Parathyroid adenoma (tissue), 2 donors: ENCODE measurements around the gene BSDC1.

Experiments
- H2AFZ ChIP-seq: fragments of 300-600 bp; sonication (generic); one replicate; pipeline ENCODE4 v1.7.0; 2017; ENCODE audit warnings: antibody characterized with exemption, mild to moderate bottlenecking
- H3K27ac ChIP-seq: fragments of 300-600 bp; sonication (generic); one replicate; pipeline ENCODE4 v1.7.0; 2017
- H3K27me3 ChIP-seq: fragments of 300-600 bp; sonication (generic); one replicate; pipeline ENCODE4 v1.7.0; 2017; ENCODE audit warnings: low read length; ENCODE audit not compliant: control insufficient read depth, insufficient read depth
- H3K36me3 ChIP-seq: fragments of 300-600 bp; sonication (generic); one replicate; pipeline ENCODE4 v1.7.0; 2017; ENCODE audit warnings: low read length; ENCODE audit not compliant: control insufficient read depth, insufficient read depth
- H3K4me1 ChIP-seq: fragments of 300-600 bp; sonication (generic); one replicate; pipeline ENCODE4 v1.7.0; 2017; ENCODE audit warnings: control low read depth
- H3K4me2 ChIP-seq: fragments of 300-600 bp; sonication (generic); one replicate; pipeline ENCODE4 v1.7.0; 2017; ENCODE audit warnings: low read length
- H3K4me3 ChIP-seq: fragments of 300-600 bp; sonication (generic); one replicate; pipeline ENCODE4 v1.7.0; 2017; ENCODE audit warnings: low read depth, low read length
- H3K79me2 ChIP-seq: fragments of 300-600 bp; sonication (generic); one replicate; pipeline ENCODE4 v1.7.0; 2017; ENCODE audit warnings: control low read depth
- H3K9ac ChIP-seq: fragments of 300-600 bp; sonication (generic); one replicate; pipeline ENCODE4 v1.7.0; 2017; ENCODE audit warnings: mild to moderate bottlenecking
- H3K9me3 ChIP-seq: fragments of 300-600 bp; sonication (generic); one replicate; pipeline ENCODE4 v1.7.0; 2017; ENCODE audit warnings: low read length; ENCODE audit not compliant: control insufficient read depth
- TF ChIP-seq, protein P1 (sequence below): fragments of 300-600 bp; sonication (generic); IDR thresholded peaks from one replicate; pipeline ENCODE4 v1.7.0; 2017; ENCODE audit warnings: antibody characterized with exemption, mild to moderate bottlenecking
- donor health status: primary hyperparathyroidism.

BSDC1 gene

DNA sequence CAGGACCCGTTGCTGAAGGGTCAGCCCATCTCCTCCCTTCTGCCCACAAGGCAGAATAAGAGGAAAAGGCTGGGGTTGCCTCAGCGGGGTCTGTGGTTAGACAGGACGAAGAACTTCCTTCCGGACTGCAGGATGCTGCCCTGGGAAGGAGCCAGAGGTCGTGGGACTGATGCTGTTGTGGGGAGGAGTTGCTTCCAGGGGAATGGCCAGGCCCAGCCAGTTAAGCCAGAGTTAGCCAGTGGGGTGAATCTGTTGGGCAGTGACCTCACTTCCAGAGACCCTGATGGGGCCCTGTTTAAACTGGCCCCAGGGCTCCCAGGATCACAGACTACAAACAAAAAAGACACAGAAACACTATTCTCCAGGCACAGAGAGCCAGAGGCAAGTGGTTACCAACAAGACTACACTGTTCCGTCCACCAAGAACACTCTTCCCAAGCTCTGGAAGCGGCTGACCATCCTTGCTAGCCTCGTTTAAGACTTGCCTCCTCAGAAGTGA, 45.0 kb downstream of the BSDC1 start:
- H3K79me2 ChIP-seq: no peaks in the 10 kb centered on the region
- H3K4me1 ChIP-seq: peaks cover 2% of the 10 kb centered on the region
- H3K4me3 ChIP-seq: no peak overlapping the region
- H3K4me2 ChIP-seq: no peak overlapping the region
- no peak overlapping the region for H3K27ac ChIP-seq
- H3K9ac ChIP-seq: no peak overlapping the region
- H3K27me3 ChIP-seq: no peaks in the 10 kb centered on the region
- no peaks in the 10 kb centered on the region for H3K36me3 ChIP-seq
- H2AFZ ChIP-seq: no peak overlapping the region
- TF ChIP-seq, protein P1, sequence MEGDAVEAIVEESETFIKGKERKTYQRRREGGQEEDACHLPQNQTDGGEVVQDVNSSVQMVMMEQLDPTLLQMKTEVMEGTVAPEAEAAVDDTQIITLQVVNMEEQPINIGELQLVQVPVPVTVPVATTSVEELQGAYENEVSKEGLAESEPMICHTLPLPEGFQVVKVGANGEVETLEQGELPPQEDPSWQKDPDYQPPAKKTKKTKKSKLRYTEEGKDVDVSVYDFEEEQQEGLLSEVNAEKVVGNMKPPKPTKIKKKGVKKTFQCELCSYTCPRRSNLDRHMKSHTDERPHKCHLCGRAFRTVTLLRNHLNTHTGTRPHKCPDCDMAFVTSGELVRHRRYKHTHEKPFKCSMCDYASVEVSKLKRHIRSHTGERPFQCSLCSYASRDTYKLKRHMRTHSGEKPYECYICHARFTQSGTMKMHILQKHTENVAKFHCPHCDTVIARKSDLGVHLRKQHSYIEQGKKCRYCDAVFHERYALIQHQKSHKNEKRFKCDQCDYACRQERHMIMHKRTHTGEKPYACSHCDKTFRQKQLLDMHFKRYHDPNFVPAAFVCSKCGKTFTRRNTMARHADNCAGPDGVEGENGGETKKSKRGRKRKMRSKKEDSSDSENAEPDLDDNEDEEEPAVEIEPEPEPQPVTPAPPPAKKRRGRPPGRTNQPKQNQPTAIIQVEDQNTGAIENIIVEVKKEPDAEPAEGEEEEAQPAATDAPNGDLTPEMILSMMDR: no peak
- H3K9me3 ChIP-seq: no peaks in the 10 kb centered on the region

DNA sequence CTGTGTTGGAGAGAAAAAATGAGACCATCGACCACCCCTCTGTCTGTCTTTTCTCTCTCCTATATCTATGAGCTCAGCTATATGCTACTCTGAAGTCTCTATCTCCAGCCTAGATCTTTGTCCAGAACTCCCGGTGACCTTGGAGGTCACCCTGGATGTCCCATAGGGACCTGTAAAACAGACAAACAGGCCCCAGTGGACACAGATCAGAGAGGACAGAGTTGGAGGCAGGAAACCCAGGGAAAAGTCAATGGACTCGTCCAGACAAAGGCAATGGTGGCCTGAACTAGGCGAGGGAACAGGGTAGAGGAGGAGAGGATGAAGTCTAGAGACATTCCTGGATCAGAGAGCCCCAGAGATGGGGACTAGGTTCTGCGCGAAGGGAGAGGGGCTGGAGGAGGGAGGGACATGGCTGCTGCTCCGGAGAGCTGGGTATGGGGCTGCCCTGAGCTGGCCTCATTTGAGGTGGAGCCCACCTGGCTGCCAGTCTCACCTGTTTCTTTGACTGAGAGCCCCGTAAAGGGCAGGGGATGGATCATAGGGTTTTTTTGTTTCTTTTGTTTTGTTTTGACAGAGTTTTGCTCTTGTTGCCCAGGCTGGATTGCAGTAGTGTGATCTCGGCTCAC, 47.6 kb downstream of the BSDC1 start:
- H3K36me3 ChIP-seq: no peaks in the 10 kb centered on the region
- H3K27ac ChIP-seq: no peak overlapping the region
- H3K4me2 ChIP-seq: no peak overlapping the region
- H2AFZ ChIP-seq: no peak overlapping the region
- no peaks in the 10 kb centered on the region for H3K79me2 ChIP-seq
- TF ChIP-seq, protein P1: no peak
- H3K9ac ChIP-seq: no peak overlapping the region
- peaks cover 2% of the 10 kb centered on the region for H3K4me1 ChIP-seq
- no peaks in the 10 kb centered on the region for H3K9me3 ChIP-seq
- no peaks in the 10 kb centered on the region for H3K27me3 ChIP-seq
- no peak overlapping the region for H3K4me3 ChIP-seq

DNA sequence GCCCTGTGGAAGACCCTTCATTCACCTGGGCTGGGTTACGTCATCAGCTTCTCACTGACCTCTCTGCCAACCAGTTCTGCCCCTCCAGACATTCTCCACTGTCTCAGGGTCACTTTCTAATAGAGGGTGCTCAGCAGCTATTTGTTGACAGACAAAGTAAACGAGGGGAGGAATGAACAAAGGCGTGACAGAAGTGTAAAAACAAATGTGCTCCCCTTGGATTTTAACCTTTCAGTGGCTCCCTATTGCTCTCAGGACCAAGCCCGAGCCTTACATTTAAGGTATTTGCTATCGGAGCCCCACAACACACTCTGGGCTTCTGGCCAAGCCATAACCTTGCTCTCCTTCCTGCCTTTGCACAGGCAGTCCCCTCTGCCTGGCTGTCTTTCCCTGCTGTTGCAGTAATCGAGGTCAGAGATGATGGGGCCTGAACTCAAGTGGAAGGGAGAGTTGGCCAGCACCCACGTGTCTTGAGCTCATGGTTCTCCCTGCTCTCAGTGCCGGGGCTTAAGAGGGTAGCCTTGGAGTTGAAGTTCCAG, 48.9 kb downstream of the BSDC1 start:
- Histone ChIP-seq H3K79me2 (no peaks in the 10 kb centered on the region), H3K4me2 (no peak overlapping the region), H2AFZ (peak overlapping the region; percentile 29), H3K4me1 (peaks cover 2% of the 10 kb centered on the region), H3K36me3 (no peaks in the 10 kb centered on the region), H3K27ac (no peak overlapping the region), H3K9me3 (no peaks in the 10 kb centered on the region), H3K27me3 (no peaks in the 10 kb centered on the region), H3K9ac (no peak overlapping the region), H3K4me3 (no peak overlapping the region)
- TF ChIP-seq, protein P1: no peak

DNA sequence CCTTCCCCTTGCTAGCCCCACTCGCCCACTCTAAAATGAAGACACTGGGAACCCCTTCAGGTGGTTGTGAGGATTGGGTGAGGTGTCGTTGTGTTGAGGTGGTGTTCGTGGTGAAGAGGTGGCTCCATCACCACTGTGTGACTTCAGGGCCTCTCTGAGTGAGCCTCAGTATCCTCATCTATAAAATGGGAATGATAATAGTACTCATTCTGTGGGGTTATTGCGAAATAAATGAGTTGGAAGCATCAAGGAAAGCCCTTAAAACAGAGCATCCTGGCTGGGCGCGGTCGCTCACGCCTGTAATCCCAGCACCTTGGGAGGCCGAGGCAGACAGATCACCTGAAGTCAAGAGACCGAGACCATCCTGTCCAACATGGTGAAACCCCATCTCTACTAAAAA, 51.5 kb downstream of the BSDC1 start:
- Histone ChIP-seq H3K9me3 (no peaks in the 10 kb centered on the region), H3K4me3 (no peak overlapping the region), H3K4me2 (no peak overlapping the region), H3K4me1 (peaks cover 2% of the 10 kb centered on the region), H3K79me2 (no peaks in the 10 kb centered on the region), H3K9ac (no peak overlapping the region), H3K36me3 (no peaks in the 10 kb centered on the region), H2AFZ (no peak overlapping the region), H3K27ac (no peak overlapping the region), H3K27me3 (no peaks in the 10 kb centered on the region)
- TF ChIP-seq, protein P1: no peak

DNA sequence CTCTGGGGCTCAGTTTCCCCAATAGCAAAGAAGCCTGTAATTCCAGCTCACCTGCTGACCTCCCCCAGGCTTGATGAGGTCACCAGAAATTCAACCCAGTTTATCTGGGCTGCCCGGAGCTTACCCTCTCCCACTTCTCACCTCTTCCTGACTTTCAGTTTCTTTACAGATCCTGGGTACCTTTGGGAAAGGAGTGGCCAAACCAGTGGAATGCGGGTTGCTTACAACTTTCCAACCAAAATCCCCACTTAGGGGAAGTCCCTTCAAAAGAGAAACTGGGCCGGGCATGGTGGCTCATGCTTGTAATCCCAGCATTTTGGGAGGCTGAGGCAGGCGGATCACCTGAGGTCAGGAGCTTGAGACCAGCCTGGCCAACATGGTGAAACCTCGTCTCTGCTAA, 52.3 kb downstream of the BSDC1 start:
- no peak overlapping the region for H3K27ac ChIP-seq
- no peaks in the 10 kb centered on the region for H3K79me2 ChIP-seq
- H3K36me3 ChIP-seq: no peaks in the 10 kb centered on the region
- H2AFZ ChIP-seq: no peak overlapping the region
- H3K4me2 ChIP-seq: no peak overlapping the region
- no peak overlapping the region for H3K9ac ChIP-seq
- no peaks in the 10 kb centered on the region for H3K27me3 ChIP-seq
- no peak overlapping the region for H3K4me3 ChIP-seq
- TF ChIP-seq, protein P1: no peak
- H3K4me1 ChIP-seq: peaks cover 2% of the 10 kb centered on the region
- H3K9me3 ChIP-seq: no peaks in the 10 kb centered on the region
